ENCODE results near the gene CEP97.

Gene CEP97

GRCh38 chr3:101778385-101779046 lies 54.1 kb downstream of the CEP97 start:
- no peak for DNase-seq

GRCh38 chr3:101779047-101779821 lies 54.8 kb downstream of the CEP97 start, which contains the start of gene NXPE3:
NXPE3 (plus strand) TSS chr3:101779211; CDS start chr3:101785597, 6,386 bp downstream.
- DNase-seq = peak; percentile 95

- no peak for DNase-seq
Measured at GRCh38 chr3:101779822-101780381, 55.5 kb downstream of the CEP97 start.

GRCh38 chr3:101780661-101781060 lies 56.2 kb downstream of the CEP97 start:
- peak; percentile 15 for DNase-seq

- no peak for DNase-seq
Measured at GRCh38 chr3:101781166-101781565, 56.8 kb downstream of the CEP97 start.

- no peak for DNase-seq
Measured at GRCh38 chr3:101784855-101785613, 60.6 kb downstream of the CEP97 start.

- DNase-seq = no peak
Measured at GRCh38 chr3:101791778-101792177, 67.4 kb downstream of the CEP97 start.

- no peak for DNase-seq
Measured at GRCh38 chr3:101796077-101796680, 71.8 kb downstream of the CEP97 start.

- no peak for DNase-seq
Measured at GRCh38 chr3:101801174-101801573, 76.8 kb downstream of the CEP97 start.

GRCh38 chr3:101802179-101802578 lies 77.8 kb downstream of the CEP97 start:
- DNase-seq = no peak

GRCh38 chr3:101803173-101803782 lies 78.9 kb downstream of the CEP97 start:
- peak; percentile 83 for DNase-seq

GRCh38 chr3:101803939-101804338 lies 79.5 kb downstream of the CEP97 start:
- DNase-seq = no peak

GRCh38 chr3:101806491-101806890 lies 82.1 kb downstream of the CEP97 start:
- DNase-seq = no peak

- DNase-seq = no peak
Measured at GRCh38 chr3:101807888-101808287, 83.5 kb downstream of the CEP97 start.

- DNase-seq = peak; percentile 59
Measured at GRCh38 chr3:101809178-101810021, 85.0 kb downstream of the CEP97 start.

- DNase-seq = no peak
Measured at GRCh38 chr3:101810022-101810418, 85.6 kb downstream of the CEP97 start.

GRCh38 chr3:101811875-101812274 lies 87.5 kb downstream of the CEP97 start:
- DNase-seq = no peak

- no peak for DNase-seq
Measured at GRCh38 chr3:101812895-101813294, 88.5 kb downstream of the CEP97 start.

GRCh38 chr3:101813817-101814440 lies 89.5 kb downstream of the CEP97 start:
- peak; percentile 56 for DNase-seq

- DNase-seq = no peak
Measured at GRCh38 chr3:101814835-101815234, 90.4 kb downstream of the CEP97 start.
